Suprapubic skin (tissue), 3 donors: ENCODE measurements around the gene DCST1.

Experiments
- CTCF ChIP-seq, 2 donors: fragments of 200-600 bp in 1 of 2; fragments of 450-650 bp in 1 of 2; sonication (generic) in 1 of 2; IDR thresholded peaks; one replicate each; pipeline ENCODE4 v1.5.1; 2016 to 2019; ENCODE audit warnings: antibody characterized with exemption in 2 of 2, mild to moderate bottlenecking in 1 of 2, moderate library complexity in 1 of 2
- EP300 ChIP-seq: sonication (generic); formaldehyde crosslinking; IDR thresholded peaks from one replicate; pipeline ENCODE4 v1.6.1; 2017; ENCODE audit warnings: antibody characterized with exemption

- TF ChIP-seq CTCF (IDR thresholded peaks at IDR 0.05): no peak
- no peak for TF ChIP-seq EP300
Measured at GRCh38 chr1:155057104-155057503, 23.5 kb downstream of the DCST1 start.
